Measurements from ENCODE around the gene CDK3. TPM values are rescaled to one million over a fixed set of nuclear protein-coding genes. Genes with fewer than 3 reads are reported as not detected.

CDK3 gene
- total and polyA plus RNA-seq, 2 donors (not counting 3 experiments of a cell fraction or from before 2014, with no cell fraction given), result 8.5 to 8.7 TPM

GRCh38 chr17:76046064-76046463 lies 45.4 kb downstream of the CDK3 start:
- FAIRE-seq (no peak), DNase-seq (ENCODE audit: low read depth, low spot score) (no peak)
- Histone ChIP-seq H3K4me3 (replicated peaks in 1 of 3; ENCODE audit: insufficient read depth in 1 of 3, low read depth in 1 of 3, low read length in 3 of 3) (no peak overlapping the region), H2AFZ (ENCODE audit: low read depth, low read length) (no peak overlapping the region), H3K9ac (replicated peaks; ENCODE audit: extremely low read depth, insufficient read depth, low read length) (no peak overlapping the region), H3K79me2 (ENCODE audit: control insufficient read depth, insufficient read depth, low read length) (peaks cover 5% of the 10 kb centered on the region), H3K9me1 (replicated peaks; ENCODE audit: control insufficient read depth, extremely low read depth, insufficient read depth, low read length) (no peaks in the 10 kb centered on the region), H3K27ac (ENCODE audit: insufficient read depth, low read depth, low read length) (no peak overlapping the region), H3K9me3 (replicated peaks; ENCODE audit: control insufficient read depth, insufficient read depth, low read length) (no peaks in the 10 kb centered on the region), H3K36me3 (ENCODE audit: control insufficient read depth in 2 of 2, extremely low read depth in 1 of 2, insufficient read depth in 2 of 2, low read length in 2 of 2) (peaks cover 19 to 58% of the 10 kb centered on the region in 2 experiments), H3K27me3 (ENCODE audit: control insufficient read depth in 2 of 2, insufficient read depth in 2 of 2, low read length in 2 of 2) (no peaks in the 10 kb centered on the region), H3K4me2 (ENCODE audit: insufficient read depth, low read length) (no peak overlapping the region), H3K4me1 (ENCODE audit: control insufficient read depth, extremely low read depth, insufficient read depth, low read length) (no peaks in the 10 kb centered on the region), H4K20me1 (replicated peaks; ENCODE audit: control insufficient read depth, extremely low read depth, insufficient read depth, low read length) (no peaks in the 10 kb centered on the region)
- CTCF ChIA-PET, result interaction anchor here (1.5 to 2.1 kb wide), 2 partner anchors 13 to 32 kb away, joined by 3 to 8 read pairs; no protein-coding TSS in a partner anchor
- POLR2A ChIA-PET, result no interaction called here
- intact Hi-C loops (cut with micrococcal nuclease), result no loop called here
- BruUV-seq (replicated peaks), result no TSS peak
- dilution Hi-C loops (cut with MboI; ENCODE audit: extremely low pct_ligation_motif_present, low sequenced_read_pairs), result no loop called here
- TF ChIP-seq MYC (IDR thresholded peaks at IDR 0.05; ENCODE audit: low read depth, low read length), result no peak
- no peak for TF ChIP-seq JUN (IDR thresholded peaks at IDR 0.05; ENCODE audit: borderline replicate concordance, insufficient read depth, insufficient read length, low read depth)
- no peak for TF ChIP-seq FOS (IDR thresholded peaks at IDR 0.05; ENCODE audit: borderline replicate concordance, insufficient read depth, low read length)
- no peak for TF ChIP-seq CTCF (IDR thresholded peaks at IDR 0.05; ENCODE audit: extremely low read depth in 1 of 2, insufficient read depth in 1 of 2, low read depth in 1 of 2, low read length in 2 of 2)
- TF ChIP-seq EZH2 (IDR thresholded peaks at IDR 0.05; ENCODE audit: borderline replicate concordance, low read depth, low read length, severe bottlenecking), result no peak
- TF ChIP-seq POLR2AphosphoS5 (IDR thresholded peaks at IDR 0.05; ENCODE audit: insufficient read depth, low read depth, low read length), result no peak
- no peak for TF ChIP-seq GATA2 (IDR thresholded peaks at IDR 0.05; ENCODE audit: insufficient read depth, insufficient read length, low read depth, low read length)
- TF ChIP-seq MAX (IDR thresholded peaks at IDR 0.05; ENCODE audit: insufficient read depth, insufficient read length), result no peak
- no peak for TF ChIP-seq POLR2A (IDR thresholded peaks at IDR 0.05; ENCODE audit: low read depth, low read length)
